Embryonic facial prominence (tissue), 1 donor: ENCODE data around the gene CCDC28B.
A peak's percentile ranks its signal among the peaks of the same experiment; 100 is the strongest.
"Not testable (repeated sequence)": the region's sequence is repeated elsewhere in the genome, so short reads cannot be mapped to it uniquely, and the experiment has no call there.

Experiments
- DNase-seq: peaks from one replicate; pipeline ENCODE4 v3.0.0-alpha.2; 2016; ENCODE audit errors: extremely low spot score

CCDC28B gene

DNA sequence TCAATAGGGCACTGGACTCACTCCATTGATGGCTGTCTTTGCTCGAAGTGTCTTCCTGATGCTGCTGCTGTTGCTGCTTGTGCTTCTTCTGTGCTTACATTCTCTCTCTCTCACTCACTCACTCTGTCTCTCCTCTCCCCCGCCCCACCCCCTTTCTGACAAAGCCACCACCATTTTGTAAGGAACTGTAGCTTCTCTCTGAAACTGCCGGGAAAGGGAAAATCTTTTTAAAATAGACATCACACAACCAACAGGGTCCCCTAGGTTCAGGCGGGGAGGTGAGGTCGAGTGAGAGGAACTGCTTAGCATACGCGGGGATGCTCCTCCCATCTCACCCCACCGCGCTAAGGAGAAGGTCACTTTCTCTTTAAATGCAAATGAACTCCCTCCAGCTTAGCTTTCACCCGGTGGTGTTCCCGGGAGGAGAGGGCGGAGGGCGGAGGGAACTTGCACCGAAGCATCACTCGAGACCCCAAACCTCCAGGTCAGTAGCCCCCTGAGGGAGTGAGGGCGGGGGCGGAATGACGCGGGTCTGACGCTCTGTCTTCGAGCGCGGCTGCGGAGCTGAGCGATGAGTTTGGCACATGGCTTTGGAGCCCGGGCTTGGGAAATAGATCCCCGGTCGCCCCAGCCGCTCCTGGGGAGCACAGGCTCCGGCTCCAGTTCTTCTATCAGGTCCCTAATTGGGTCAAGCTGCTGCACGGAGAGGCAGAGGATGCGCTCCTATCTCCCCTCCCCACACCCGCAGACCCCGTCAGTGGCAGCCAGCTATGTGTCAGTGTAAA lies at the start of gene CCDC28B:
CCDC28B (plus strand) TSS at position 370 of the 785 bp plus-strand sequence. CDS start 1,341 bp downstream, outside the sequence.
- peak; percentile 60 for DNase-seq

DNA sequence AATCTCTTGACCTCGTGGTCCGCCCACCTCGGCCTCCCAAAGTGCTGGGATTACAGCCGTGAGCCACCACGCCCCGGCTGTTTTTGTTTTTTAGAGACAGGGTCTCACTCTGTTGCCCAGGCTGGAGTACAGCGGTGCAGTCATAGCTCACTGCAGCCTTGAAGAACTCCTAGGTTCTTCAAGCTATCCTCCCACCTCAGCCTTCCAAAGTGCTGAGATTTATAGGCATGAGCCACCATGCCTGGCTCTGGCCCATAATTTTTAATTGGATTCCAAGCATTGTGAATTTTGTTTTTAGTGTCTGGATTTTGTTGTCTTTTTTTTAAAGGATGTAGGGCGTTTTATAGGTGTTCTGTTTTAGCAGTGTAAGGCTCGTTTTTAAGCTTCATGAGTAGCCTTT lies 49.5 kb upstream of the CCDC28B start:
- DNase-seq: no peak

DNA sequence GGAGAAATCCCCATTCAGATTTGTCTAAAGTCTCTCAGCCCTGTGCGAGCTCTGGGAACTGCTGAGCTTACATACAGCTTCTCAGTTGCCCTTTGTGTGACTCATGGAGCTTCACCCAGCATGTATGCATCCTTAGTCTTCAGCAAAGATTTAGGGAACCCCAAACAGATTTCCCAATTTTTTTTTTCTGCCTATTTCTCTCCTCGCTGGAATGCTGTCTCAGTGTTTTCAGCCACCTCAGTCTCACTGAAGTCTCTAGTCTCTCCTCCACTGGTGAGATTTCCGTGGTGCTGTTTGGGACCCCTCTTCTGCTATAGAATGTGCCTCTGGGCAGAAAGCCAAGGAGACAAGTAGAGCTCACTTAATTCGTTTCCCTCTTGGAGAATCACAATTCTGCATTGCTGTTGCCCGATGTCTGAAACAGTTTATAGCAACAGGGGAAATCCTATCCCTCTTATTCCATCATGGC lies 49.0 kb upstream of the CCDC28B start:
- DNase-seq: peak; percentile 62

DNA sequence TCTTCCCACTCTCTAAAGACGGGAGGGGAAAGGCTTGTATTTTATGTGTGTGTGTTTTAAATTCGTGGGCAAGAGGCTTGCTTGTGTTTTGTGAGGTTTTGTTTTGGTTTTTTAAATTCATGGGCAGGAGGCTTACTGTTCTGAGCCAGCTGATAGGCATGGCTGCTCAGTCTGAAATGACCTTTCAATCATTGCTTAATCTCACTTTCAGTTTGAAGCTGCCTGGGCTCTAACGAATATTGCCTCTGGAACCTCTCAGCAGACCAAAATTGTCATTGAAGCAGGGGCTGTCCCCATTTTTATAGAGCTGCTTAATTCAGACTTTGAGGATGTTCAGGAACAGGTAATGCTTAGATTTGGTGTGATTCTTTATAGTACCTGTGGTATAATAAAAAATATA lies 41.2 kb upstream of the CCDC28B start:
- DNase-seq: no peak

DNA sequence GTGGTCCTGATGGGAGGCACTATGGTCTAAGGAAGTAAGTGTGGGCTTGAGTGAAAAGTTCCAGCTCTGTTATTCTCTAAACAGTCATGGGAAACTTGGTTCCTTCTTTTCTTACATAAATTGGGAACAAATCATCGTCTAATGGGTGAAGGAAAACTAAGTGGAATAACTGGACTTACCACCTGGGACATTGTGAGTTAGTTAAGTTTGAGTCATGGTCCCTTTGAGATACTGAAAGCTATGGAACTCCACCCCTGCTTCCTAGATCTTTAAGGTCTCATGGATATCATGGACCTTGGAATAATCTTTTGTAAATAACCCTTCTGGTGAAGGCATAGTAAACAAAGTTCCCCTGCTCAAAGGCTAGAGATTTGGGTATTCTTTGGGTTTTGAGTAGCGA lies 37.0 kb upstream of the CCDC28B start:
- DNase-seq: no peak

DNA sequence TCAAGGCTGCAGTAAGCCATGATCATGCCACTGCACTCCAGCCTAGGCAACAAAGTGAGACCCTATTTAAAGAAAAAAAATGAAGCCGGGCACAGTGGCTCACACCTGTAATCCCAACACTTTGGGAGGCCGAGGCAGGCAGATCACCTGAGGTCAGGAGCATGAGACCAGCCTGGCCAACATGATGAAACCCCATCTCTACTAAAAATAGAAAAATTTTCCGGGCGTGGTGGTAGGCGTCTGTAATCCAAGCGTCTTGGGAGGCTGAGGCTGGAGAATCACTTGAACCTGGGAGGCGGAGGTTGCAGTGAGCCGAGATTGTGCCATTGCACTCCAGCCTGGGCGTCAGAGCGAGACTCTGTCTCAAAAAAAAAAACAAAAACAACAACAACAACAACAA lies 34.8 kb upstream of the CCDC28B start:
- DNase-seq: not testable (repeated sequence)

DNA sequence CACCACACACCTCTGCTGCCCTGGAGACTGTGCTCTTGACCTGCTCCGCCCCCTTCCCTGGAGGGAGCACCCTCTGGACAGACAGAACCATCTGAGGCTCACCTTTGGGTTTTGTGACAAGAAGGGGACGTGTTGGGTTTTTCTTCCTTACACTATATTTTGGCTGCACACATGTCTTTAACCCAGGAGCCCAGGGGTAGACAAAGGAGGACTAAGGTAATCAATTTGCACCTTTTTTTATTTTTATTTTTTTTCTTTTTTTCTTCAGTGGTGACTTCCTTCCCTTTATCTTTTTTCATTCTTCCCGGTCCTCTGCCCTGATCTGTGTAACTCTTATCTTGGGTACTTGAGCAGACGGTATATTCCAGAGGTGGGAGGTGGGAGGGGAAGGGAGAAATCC lies 29.4 kb upstream of the CCDC28B start:
- no peak for DNase-seq

DNA sequence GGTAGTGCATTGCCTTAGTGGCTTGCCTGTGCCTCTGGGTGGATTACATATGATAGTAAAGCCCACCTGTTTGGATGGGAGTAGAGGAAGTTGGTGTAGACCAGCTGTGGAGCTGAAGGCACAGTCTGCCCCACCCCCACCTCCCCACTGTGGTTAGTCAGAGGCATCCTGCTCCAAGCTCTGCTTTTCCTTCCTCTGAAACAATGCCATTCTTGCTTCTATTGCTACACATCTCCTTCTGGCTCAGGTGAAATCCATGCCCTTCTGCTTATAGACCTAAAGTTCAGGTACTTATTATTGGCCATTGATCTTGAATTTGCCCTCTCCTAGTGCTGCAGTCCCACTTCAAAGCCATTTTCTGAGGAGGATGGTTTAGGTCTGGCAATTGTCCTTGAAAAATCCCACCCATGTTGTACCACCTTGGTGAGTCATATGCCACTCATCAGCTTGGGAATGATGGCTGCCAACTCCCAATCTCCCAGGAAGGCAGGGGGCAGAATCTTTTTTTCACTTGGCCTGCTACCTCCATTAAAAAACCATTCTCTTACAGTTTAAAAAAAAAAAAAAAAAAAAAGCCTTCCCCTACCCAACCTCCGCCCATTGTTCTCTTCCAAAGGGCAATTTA lies 27.7 kb upstream of the CCDC28B start:
- DNase-seq: no peak

DNA sequence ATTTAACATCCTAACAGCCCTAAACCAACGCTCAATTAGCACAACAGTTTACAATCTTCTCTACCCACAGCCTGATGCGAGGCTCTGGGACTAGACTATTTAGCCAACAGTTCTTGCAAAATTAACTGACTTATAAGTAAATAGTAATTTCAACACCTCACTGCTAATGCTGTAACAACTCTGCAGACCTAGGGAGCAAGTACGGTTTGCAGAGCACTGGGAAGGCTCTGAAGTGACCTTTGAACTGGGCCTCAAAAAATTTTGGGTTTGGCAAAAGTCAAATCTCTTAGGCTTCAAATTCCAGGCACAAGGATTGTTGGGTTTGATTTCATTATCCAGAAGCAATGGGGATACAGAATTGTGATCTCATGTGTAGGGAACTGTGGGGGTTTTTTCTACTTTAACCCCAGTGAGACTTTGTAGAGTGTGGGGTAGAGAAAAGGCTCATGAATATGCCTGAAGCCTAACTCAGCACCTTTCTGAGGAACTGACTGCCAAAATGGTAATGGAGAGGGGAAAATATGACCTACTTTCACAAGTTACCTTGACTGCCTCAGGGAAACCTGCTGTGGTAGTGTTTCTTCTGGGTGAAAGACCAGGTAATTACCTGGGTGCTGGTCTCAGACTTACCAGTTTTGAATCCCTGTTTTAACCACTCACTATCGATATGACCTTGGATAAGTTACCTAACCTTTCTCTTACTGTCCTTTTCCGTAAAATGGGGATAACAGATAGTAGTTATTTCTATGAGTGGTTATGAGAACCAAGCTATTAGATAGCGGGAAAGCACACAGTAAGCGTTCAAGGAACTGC lies 21.8 kb upstream of the CCDC28B start:
- DNase-seq: no peak

DNA sequence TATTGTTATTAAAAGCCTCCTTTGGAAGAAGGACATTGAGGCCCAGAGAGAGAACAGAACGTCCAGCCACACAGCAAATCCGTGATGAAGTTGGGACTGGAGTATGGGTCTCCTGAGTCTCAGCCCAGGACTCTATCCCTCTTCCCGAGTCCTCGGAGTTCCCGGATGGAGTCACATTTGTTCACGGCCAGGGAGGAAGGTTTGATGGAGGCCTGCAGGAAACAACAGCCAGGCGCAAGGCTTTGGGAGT lies 21.3 kb upstream of the CCDC28B start:
- no peak for DNase-seq

DNA sequence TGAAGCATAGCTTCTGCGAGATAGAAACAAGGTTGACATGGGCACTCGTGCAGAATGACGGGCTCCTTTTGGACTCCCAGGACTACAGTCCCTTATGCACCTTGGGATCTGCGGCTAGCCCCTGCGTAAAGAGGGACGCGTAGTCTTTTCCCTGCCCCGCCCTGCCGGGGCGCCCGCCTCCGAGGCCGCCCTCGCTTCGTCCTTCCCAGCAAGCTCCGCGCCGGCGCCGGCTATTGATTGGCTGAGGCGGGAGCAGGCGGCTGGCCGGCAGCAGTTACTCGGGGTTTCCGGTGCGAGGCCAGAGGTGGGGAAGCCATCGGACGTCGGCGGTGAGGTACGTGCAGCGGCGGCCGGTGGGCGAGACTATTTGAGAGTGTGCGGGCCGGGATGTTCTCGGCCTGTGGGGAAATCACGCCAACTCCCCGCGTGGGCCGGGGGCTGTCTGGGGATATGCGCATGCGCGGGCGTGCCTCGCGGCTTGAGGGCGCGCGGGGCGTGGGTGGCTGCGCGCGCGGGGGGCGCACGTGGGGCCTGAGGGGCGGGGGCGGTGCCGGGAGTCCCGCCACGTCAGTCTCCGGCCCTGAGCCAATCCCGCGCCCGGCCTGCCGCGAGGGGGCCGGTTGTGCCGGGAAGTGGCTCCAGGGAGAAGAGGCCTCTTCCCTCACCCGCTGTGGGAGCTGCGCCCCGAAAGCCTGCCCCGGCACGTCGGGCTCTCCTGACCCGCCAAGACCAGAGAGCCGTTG lies 20.8 kb upstream of the CCDC28B start, which contains the start of gene TXLNA:
TXLNA (plus strand) TSS at position 233 of the 743 bp plus-strand sequence. CDS start 671 bp downstream, outside the sequence.
- peak; percentile 82 for DNase-seq

DNA sequence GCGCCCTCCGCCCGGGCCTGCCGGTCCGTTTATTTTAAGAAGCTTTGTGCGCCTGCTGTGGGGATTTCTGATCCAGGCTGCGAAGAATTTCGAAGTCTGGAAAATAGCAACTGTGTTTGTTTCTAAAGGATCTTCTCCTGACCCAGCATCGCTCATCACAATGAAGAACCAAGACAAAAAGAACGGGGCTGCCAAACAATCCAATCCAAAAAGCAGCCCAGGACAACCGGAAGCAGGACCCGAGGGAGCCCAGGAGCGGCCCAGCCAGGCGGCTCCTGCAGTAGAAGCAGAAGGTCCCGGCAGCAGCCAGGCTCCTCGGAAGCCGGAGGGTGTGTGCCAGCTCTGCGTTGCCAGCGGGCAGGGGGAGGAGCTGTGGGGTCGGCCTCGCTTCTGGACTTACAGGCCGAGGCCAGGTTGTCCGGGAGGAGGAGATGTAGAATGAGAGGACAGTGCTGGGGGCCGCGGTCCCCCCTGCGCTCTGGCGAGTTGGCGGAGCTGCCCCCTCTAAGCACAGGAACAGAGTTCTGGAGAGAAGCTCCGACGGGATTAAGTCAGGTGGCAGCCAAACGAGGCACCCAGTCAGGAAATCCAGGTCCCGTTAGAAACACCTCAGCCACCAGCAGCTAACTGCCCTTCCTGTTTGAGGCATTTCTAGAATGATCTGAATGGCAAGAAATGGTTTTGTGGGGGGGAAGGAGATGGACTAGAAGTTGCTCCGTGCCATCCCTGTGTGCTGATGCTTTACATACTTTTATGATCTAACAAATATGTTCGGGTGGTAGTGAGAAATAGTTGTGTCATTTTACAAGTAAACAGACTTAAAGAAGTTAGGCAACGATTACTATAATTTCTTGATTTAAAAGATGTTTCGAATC lies 20.0 kb upstream of the CCDC28B start:
- DNase-seq: no peak

DNA sequence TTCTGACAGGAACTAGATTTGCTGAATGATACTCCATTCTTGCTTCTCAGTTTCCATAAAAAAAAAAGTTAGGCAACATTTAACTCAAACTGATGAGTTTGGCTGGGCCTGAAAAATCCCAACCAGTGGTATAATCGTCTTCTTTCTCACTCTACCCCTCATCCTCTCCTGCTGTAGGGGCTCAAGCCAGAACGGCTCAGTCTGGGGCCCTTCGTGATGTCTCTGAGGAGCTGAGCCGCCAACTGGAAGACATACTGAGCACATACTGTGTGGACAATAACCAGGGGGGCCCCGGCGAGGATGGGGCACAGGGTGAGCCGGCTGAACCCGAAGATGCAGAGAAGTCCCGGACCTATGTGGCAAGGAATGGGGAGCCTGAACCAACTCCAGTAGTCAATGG lies 19.3 kb upstream of the CCDC28B start:
- DNase-seq: no peak

DNA sequence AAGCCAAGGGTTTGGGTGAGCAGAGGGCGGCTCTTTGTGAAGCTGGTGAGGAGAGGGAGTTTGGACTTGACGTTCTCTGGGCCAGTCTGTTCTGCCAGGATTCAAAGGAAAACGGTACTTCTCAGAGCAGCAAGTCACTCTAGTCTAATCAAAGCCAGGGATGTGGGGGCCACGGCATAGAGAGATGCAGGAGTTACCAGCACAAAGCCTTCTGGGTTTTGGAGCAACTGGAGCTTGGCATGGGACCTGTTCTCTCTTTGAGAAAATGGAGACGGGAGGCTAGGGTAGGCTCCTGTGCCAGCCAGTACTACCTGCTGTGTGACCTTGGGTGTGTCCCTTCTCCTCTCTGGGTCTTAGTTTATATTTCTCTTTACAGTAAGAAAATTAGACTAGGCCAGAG lies 18.8 kb upstream of the CCDC28B start:
- DNase-seq: no peak

DNA sequence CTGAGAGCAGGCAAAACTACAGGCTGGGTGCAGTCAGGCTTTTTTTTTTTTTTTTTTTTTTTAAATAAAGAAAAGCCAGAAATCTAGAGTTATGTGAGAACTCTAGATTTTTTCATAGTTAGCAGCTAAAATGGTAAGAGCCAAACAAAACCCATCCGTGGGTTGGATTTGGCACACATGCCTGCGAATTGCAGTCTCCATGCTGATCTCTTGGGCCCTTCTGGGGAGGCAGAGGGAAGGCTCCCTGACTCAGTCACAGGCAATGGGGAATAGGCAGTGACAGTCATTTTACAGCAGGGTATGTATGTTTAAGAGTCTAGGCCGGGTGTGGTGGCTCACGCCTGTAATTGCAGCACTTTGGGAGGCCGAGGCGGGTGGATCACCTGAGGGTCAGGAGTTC lies 18.3 kb upstream of the CCDC28B start:
- DNase-seq: no peak

DNA sequence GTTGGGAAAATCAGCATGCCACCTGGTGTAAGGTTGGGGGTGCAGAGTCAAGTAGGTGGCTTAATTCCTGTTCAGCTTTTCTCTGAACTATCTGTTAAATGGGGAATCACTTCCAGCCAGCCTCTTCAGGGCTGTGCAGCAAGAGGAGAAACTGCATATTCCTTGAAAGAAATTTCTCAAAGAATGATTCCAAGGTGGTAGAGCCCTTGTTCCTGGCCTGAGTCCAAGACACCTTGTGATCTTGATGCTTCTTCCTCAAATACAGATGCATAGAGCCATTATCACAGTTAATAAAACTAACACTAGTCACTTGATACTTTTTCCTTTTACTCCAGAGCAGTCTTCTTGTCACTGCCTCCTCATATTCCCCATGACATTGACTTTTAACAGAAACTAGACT lies 15.7 kb upstream of the CCDC28B start:
- no peak for DNase-seq

DNA sequence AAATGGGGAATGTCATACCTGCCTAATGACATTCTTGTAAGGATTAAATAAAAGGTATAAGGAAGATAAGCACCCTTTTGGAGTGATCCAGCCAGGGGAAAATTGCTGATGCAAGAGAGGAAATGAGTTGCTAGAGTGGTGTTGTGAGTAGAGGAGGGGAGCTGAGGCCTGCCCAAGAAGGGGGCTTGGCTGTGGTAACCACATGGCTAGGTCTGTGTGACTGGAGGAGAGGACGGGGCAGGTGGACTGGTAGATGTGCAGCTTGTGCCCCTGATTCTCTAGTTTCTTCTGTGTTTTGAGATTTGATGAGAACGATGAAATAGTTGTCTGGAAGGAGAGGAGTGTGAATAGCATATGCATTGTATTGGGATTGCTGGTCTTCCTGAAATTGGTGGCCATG lies 14.3 kb upstream of the CCDC28B start:
- DNase-seq: no peak

DNA sequence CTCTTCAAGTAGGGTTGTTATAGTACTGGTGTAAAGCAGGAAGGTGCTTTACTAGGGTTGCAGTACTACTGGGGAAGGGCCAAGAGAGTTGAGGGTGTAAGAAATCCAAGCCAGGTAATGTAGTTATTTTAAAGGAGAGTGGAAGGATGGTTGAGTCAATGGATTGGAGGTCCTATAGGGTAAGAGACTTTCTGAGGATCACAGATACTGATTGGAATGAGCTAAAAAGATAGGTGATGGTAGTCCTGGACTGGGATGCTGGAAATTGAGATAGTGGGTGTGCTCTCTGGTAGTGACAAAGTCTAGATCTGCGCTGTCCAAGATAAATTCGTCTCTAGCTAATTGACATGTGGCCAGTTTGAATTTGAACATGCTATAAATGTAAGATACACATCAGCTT lies 13.9 kb upstream of the CCDC28B start:
- no peak for DNase-seq

DNA sequence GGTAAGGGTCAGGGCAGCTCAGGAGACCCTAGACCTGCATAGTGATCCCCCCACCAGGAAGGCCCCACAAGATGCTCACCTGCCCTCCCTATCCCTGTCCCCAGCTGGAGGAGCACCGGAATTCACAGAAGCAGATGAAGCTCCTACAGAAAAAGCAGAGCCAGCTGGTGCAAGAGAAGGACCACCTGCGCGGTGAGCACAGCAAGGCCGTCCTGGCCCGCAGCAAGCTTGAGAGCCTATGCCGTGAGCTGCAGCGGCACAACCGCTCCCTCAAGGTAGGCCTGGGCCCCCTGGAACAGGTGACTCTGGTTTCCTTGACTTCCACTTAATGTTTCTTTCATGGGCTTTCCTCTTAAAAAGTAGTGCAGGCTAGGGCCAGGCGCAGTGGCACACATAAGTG lies 12.5 kb upstream of the CCDC28B start:
- no peak for DNase-seq

DNA sequence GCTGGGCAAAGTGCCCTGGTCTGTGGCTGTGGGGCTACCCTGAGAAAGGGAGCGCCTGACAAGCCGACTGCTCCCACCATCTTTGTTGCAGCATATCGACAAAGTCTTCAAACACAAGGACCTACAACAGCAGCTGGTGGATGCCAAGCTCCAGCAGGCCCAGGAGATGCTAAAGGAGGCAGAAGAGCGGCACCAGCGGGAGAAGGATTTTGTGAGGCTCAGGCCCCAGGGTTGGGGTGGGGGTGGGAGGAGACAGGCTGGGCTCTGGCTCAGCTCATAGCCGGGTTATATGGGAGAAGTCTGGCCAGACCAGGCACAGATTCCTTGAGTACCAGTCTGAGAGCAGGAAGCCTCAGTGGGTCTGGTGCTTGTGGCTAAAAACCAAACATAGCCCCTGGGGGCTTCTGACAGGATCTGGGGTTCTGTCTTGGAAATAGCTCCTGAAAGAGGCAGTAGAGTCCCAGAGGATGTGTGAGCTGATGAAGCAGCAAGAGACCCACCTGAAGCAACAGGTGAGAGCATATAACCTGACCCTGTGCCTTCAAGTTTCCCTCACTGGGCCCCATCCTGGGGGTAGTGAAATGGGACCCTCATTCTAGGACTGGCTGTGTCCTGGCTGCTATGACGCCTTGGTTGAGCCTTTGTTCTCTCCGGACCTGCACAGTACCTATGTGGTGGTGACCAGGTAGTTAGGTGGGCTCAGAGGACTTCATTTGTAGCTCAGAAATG lies 8.0 kb upstream of the CCDC28B start:
- DNase-seq: no peak
